ENCODE results near the gene PRR36.
A peak's percentile ranks its signal among the peaks of the same experiment; 100 is the strongest.
"Not testable (repeated sequence)": the region's sequence is repeated elsewhere in the genome, so short reads cannot be mapped to it uniquely, and the experiment has no call there.

PRR36 gene

GRCh38 chr19:7874076-7874896 is at the start of gene PRR36:
Gene PRR36 (minus strand): TSS chr19:7874390. CDS start chr19:7873689, 701 bp downstream.
- peak; percentile 95 for DNase-seq

- DNase-seq: no peak
Observed at GRCh38 chr19:7923295-7924191, 49.4 kb upstream of the PRR36 start.

- no peak for DNase-seq
Observed at GRCh38 chr19:7922836-7923195, 48.6 kb upstream of the PRR36 start.

GRCh38 chr19:7921967-7922835 is 48.0 kb upstream of the PRR36 start:
- no peak for DNase-seq

- DNase-seq: no peak
Observed at GRCh38 chr19:7921302-7921966, 47.2 kb upstream of the PRR36 start.

- DNase-seq: peak; percentile 100
Observed at GRCh38 chr19:7920519-7921301, 46.5 kb upstream of the PRR36 start.

- peak; percentile 97 for DNase-seq
Observed at GRCh38 chr19:7919610-7920518, 45.7 kb upstream of the PRR36 start, which contains the start of gene SNAPC2. Gene SNAPC2 (plus strand): TSS chr19:7920338. CDS start chr19:7920367, 29 bp downstream.

GRCh38 chr19:7918615-7919421 is 44.6 kb upstream of the PRR36 start:
- DNase-seq: no peak

GRCh38 chr19:7918062-7918614 is 43.9 kb upstream of the PRR36 start:
- not testable (repeated sequence) for DNase-seq

GRCh38 chr19:7917267-7918061 is 43.3 kb upstream of the PRR36 start:
- DNase-seq: peak; percentile 76

- DNase-seq: no peak
Observed at GRCh38 chr19:7916955-7917266, 42.7 kb upstream of the PRR36 start.

- peak; percentile 75 for DNase-seq
Observed at GRCh38 chr19:7916103-7916954, 42.1 kb upstream of the PRR36 start.

GRCh38 chr19:7915250-7916102 is 41.3 kb upstream of the PRR36 start:
- no peak for DNase-seq

- DNase-seq: no peak
Observed at GRCh38 chr19:7914598-7915045, 40.4 kb upstream of the PRR36 start, which contains the start of gene TGFBR3L. Gene TGFBR3L (plus strand): TSS chr19:7914830.

- no peak for DNase-seq
Observed at GRCh38 chr19:7914099-7914498, 39.9 kb upstream of the PRR36 start.

- DNase-seq: no peak
Observed at GRCh38 chr19:7913652-7914051, 39.5 kb upstream of the PRR36 start.
